PFSK-1 (cell line): ENCODE measurements around the gene HYAL3.

Source experiments
- POLR2AphosphoS5 ChIP-seq: IDR thresholded peaks from 2 replicates; pipeline ENCODE4 v1.6.1; 2012; ENCODE audit warnings: low read depth, mild to moderate bottlenecking, control low read depth, low read length, moderate library complexity
- TF ChIP-seq, protein P1 (sequence below), 2 experiments: IDR thresholded peaks; 2 replicates each; pipeline versions ENCODE4 v1.6.1 to v1.8.0; 2011 to 2012; ENCODE audit warnings: low read depth in 2 of 2, low read length in 2 of 2, control low read depth in 1 of 2, inconsistent platforms in 1 of 2, mild to moderate bottlenecking in 1 of 2, moderate library complexity in 1 of 2; ENCODE audit not compliant: insufficient read depth in 1 of 2

DNA sequence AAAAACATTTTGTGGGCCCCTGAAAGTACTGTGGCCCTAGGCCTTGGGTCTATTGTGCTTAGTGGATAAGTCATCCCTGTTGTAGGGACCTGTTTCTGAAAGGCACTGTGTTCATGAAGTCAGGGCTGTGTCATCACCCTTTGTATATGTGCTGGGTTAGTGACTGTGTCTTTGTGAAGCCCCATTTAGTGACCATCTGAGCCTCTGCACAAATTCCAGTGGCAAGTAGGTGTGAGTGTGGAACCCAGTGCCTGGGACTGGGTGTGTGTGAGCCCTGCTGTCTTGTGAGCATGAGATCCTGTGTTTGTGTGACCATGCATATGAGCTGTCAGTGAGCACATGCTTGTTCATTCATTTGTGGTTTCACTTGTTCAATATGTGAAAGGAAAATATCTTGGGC, 5.4 kb upstream of the HYAL3 start:
- no peak for TF ChIP-seq POLR2AphosphoS5
- TF ChIP-seq, protein P1, sequence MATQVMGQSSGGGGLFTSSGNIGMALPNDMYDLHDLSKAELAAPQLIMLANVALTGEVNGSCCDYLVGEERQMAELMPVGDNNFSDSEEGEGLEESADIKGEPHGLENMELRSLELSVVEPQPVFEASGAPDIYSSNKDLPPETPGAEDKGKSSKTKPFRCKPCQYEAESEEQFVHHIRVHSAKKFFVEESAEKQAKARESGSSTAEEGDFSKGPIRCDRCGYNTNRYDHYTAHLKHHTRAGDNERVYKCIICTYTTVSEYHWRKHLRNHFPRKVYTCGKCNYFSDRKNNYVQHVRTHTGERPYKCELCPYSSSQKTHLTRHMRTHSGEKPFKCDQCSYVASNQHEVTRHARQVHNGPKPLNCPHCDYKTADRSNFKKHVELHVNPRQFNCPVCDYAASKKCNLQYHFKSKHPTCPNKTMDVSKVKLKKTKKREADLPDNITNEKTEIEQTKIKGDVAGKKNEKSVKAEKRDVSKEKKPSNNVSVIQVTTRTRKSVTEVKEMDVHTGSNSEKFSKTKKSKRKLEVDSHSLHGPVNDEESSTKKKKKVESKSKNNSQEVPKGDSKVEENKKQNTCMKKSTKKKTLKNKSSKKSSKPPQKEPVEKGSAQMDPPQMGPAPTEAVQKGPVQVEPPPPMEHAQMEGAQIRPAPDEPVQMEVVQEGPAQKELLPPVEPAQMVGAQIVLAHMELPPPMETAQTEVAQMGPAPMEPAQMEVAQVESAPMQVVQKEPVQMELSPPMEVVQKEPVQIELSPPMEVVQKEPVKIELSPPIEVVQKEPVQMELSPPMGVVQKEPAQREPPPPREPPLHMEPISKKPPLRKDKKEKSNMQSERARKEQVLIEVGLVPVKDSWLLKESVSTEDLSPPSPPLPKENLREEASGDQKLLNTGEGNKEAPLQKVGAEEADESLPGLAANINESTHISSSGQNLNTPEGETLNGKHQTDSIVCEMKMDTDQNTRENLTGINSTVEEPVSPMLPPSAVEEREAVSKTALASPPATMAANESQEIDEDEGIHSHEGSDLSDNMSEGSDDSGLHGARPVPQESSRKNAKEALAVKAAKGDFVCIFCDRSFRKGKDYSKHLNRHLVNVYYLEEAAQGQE (IDR thresholded peaks at IDR 0.05; ENCODE audit: insufficient read depth in 1 of 2, low read depth in 2 of 2, low read length in 2 of 2): no peak
